Limb (tissue), 2 donors: ENCODE data around the gene IGSF9B.
A peak's percentile ranks its signal among the peaks of the same experiment; 100 is the strongest.

ENCODE experiments used
- DNase-seq, 2 donors: peaks; one replicate each; pipeline ENCODE4 v3.0.0-alpha.2; 2016; ENCODE audit errors: extremely low spot score in 2 of 2

The IGSF9B gene

DNA sequence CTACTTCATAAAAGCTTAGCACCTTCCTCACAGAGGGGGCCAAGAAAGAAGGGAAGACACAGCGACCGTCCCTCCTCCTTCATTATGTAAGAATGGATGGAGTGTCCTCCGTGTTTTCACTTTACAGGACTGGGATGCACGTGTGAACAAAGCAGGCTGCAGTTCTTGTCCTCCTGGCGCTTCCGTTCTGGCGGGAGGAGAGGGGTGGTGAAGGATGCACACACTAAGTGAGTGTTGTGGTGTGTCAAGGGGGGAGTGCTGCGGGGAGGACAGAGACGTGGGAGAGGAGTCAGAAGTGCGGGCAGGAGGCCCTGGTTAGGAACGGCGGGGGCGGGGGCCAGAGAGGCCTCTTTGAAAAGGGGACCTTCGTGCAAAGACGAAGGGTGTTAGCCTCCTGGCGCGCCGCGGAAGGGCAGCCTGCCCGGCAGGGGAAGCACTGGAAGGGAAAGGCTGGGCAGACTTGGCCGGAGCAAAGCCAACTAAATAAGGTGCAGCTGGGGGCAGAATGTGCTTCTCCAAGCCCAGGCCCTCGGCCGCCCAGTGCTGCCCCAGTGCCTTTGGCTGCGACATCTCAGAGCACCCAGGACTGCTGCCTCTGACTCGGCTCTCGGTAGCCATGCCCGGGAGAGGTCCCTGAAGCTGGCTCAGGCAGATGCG lies 27.0 kb upstream of the IGSF9B start:
- no peak for DNase-seq

DNA sequence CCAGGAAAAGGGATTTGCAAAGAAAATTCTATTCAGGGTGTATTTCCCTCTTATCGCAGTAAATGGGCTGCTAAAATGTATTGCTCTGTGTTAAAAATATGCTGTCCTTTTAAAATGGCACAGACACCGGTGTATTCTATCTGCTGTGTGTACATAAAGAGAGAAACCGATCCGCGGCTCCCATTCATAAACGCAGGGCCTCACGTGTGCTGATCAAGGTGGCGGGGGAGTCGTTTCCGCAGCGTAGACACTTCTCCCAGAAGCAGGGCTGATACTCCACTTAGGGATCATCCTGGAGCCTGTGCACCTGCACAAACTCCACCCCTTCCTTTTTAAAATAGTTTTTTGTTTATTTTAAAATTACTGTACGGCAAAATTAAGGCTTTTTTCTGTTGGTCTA lies 26.1 kb upstream of the IGSF9B start:
- DNase-seq: no peak

- no peak for DNase-seq
These were observed 25.4 kb upstream of the IGSF9B start for GRCh38 chr11:133982151-133982550.

DNA sequence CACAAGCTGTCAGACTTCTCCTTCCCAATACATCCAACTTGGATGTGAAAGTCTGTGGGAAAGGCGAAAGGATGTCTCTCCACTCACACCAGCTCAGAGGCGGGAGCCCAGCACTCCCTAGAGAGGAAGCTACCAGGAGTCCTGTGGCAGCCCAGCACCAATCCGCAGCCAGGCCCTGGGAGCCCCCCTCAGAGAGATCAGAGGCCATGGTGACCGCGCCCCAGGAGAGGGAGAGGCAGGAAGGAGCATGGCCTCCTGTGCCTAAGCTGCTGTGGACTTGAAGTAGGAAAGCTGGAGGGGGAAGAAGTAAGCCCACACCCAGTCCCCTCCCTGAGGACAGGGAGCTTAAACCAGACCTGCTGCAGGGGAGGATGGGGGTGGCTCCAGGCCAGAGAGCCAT lies 24.4 kb upstream of the IGSF9B start:
- no peak for DNase-seq

DNA sequence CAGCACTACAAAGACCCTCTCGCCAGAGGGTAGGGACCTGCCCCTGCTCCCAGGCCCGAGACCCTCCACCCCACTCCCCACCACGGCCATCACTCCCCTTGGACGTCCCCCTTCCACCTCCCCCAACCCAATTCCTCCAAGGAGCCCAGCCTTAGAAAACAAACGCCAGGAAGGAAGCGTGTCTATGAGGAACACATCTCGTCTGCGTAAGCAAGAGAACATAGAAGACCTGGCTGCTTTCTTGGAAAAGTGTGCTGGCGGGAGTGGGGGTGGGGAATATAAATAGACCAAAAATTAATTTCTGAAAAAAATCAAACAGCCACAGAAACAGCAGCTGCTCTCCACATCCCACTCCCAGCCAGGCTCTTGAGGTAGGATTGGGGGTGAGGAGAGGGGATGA lies 23.9 kb upstream of the IGSF9B start:
- DNase-seq: no peak

GRCh38 chr11:133978794-133979193 lies 22.0 kb upstream of the IGSF9B start:
- no peak for DNase-seq

DNA sequence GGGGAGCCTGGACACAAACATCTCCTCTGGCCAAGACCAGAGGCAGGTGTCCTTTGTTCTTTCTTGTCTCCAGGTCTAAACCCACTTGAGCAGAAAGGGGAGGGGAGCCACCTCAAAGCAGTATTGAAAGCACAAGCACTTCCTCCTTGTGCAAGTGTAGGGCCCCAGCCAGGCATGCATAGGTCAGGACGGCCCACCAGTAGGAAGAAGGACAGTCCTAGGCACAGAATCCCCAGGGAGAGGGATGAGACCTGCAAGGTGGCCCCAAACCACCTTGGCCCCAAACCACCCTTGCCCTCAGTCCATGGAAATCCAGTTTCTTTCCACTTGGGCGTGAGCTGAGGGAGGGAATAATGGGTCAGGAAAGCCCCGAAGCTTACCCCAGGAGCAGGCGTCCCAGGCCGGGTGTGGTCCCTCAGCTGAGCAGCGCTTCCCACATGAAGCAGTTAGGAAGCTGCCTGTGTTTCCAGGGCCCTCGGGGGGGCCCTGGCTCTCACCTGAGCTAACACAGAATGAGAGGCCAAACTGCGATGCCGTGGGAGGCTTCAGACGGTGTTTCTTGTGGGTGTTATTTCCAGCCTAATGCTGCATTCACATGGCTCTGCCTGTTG lies 20.4 kb upstream of the IGSF9B start:
- DNase-seq: no peak

DNA sequence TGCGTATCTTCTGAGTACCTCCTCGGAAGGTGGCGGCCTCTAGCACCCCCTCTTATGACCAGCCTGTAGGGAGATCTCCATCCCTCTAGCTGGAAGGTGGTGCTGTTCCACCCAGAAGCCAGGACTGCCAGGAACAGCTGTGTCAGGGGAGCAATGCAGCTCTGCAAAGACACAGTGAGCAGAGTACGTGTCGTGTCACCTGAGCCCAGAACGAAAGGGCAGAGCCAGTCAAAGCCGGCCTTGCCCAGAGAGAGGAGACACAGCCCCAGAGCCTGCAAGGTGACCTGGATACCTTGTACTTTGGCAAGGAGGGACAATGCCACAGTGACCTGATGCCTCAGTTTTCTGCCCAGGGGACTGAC lies 18.7 kb upstream of the IGSF9B start:
- DNase-seq: no peak

DNA sequence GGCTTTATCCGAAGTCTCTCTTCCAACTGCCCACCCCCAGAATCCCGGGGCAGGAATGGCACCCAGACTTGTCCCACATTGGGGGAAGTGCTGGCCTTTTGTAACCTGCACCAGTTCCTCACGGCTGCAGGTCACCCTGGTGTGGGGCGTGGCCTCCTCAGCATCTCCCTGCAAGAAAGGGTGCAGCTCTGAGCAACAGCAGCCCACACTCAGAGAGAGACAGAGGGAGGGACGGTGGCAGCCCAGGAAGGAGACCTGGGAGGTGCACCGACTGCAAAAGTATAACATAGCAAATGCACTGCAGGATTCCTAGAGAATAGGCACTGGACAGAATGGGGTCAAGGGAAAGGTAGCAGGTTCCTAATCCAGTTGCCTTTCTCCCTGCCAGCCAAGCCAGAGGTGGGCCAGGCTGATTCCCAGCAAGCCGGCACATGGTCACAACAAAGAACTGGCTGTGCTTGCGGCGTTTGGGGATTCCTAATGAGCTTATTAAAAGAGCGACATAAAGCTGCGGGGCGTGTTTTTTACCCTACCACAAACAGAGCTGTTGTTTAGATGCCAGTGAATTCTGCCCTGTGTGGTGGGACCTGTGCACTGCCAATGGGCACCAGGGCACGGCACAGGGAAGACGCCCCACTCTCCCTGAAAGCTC lies 18.2 kb upstream of the IGSF9B start:
- no peak for DNase-seq

GRCh38 chr11:133971881-133972280 lies 15.1 kb upstream of the IGSF9B start:
- no peak for DNase-seq

GRCh38 chr11:133969112-133969511 lies 12.3 kb upstream of the IGSF9B start:
- no peak for DNase-seq

GRCh38 chr11:133968300-133968699 lies 11.5 kb upstream of the IGSF9B start:
- DNase-seq: peak in 1 of 2 donors; percentile 65

DNA sequence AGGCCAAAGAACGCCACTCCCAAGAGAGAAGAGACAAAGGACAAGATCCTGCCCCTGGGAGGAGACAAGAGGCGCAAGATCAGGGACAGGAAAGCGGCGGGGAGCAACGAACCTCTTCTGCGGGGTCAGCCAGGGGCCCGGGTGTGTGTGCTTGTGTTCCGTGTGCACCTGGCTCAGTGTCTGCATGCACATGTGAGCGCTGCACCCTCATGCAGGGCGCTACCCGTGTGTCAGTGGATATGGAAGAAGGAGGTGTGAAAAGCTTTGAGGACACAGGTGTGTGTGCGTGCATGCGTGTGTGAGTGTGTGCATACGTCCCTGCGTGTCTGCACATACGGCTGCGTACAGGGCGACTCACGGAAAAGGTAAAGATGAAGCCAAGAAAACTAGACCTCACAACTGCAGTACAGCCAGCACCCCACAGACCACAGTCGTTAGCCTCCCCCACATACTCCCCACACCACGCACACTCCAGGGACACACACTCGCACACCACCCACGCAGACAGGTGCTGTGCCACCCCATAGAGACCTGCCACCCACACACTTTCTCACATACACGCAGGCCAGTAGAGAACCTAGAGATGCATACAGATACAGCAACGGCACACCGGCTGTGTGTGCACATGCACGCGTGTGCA lies 11.0 kb upstream of the IGSF9B start:
- DNase-seq: no peak

- DNase-seq: peak in 1 of 2 donors; percentile 67
These were observed 10.3 kb upstream of the IGSF9B start for GRCh38 chr11:133966921-133967598.

DNA sequence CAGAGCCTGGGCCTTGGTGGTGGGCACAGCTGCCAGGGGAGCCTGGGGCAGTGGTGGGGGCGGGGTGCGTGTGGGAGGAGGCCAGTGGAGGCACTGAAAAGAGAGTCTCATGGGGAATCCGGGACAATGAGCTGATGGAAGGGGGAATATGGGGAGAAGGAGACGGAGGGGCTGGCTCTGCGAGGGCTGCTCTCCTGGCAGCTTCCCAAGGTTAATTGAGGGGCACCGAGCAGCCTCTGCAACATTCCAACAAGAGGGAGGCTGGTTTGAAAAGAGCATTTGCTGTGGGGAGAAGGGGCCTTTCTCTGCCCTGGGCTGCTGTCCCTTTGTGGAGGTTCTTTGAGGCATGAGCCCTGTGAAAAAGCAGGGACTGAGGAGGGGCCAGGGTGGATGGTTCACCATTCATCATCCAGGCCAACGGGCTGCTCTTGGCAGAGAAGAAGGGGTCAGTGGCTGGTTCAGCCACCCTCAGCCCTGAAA lies 9.4 kb upstream of the IGSF9B start:
- peak in 1 of 2 donors; percentile 73 for DNase-seq

- no peak for DNase-seq
These were observed 8.3 kb upstream of the IGSF9B start for GRCh38 chr11:133965031-133965601.

DNA sequence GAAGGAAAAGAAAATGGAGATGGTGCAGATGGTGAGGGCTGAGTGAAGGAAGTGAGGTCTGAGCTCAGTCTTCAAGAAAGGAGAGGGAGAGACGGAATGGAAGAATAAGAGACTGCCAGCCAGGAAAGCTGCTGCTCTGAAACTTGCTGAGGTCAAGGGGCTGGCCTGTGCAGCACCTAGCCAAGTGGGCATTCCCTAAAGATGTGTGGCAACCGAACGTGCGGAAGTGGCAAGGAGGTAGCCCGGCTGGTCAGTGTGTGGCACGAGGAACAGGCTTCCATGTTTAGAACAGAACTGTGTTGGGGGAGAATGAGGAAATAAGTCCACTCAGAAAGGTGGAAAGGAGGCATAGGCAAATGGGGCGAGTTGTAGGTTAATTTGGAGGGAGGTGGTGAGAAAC lies 7.6 kb upstream of the IGSF9B start:
- no peak for DNase-seq

- DNase-seq: no peak
These were observed 5.1 kb upstream of the IGSF9B start for GRCh38 chr11:133961890-133962289.

GRCh38 chr11:133957900-133958299 lies 1.1 kb upstream of the IGSF9B start:
- no peak for DNase-seq

- DNase-seq: no peak
These were observed 785 bp downstream of the IGSF9B start for GRCh38 chr11:133955945-133956421.
